Measurements from ENCODE around the gene ADM.

The ADM gene

DNA sequence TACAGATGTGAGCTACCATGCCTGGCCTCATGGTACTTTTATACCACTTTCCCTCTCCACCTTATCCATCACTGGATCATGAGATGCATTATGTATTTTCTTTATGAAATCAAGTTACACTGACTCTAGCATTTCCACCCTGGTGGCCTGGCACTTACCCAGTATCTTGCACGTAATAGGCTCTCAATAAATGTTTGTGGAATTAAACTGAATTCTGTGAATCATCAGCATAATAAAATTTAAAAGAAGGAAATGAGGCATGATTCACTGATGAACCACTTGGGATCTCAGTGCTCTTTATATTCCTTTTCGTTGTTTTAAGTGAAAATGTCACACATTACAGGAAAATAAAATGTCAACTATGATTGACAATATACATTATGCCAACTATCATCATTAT, 25.1 kb downstream of the ADM start:
- DNase-seq = no peak

DNA sequence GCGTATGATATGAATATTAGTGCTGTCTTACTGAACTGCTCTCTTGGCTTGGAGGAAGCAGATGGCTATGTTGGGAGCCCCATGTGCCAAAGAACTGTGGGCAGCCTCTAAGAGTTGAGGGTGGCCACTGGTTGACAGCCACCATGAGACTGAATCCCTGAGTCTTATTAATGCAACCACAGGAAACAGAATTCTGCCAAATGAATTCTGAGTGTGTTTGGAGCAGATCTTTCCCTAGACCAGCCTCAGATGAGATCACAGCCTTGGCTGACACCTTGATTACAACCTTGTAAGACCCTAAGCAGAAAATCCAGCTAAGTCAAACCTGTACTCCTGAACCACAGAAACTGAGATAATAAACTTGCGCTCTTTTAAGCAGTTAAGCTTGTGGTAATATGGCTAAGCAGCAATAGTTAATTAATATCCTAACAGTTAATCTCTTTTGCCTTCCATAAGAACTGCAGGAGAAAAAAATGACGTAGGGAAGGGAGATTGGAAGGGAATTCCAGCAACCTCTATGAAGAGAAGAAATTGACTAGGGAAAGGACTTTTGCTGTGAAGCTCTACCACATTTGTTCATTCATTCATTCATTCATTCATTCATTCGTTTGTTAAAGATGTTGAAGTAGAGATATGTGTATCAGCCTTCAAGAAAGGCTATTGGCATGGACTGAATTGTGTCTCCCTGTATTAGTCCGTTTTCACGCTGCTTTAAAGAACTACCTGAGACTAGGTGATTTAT, 26.8 kb downstream of the ADM start:
- no peak for DNase-seq

DNA sequence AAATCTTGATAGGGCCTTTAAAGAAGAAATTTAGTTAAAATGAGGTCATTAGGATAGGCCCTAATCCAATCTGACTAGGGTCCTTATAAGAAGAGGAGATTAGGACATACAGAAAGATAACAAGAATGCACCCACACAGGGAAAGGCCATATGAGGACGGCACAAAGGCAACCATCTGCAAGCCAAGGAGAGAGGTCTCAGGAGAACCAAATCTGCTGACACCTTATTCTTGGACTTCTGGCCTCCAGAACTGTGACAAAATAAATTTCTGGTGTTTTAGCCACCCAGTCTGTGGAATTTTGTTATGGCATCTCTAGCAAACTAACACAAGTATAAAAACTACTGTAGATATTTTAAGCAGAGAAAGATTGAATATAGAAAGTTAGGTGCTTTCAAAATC, 28.6 kb downstream of the ADM start:
- DNase-seq = no peak

DNA sequence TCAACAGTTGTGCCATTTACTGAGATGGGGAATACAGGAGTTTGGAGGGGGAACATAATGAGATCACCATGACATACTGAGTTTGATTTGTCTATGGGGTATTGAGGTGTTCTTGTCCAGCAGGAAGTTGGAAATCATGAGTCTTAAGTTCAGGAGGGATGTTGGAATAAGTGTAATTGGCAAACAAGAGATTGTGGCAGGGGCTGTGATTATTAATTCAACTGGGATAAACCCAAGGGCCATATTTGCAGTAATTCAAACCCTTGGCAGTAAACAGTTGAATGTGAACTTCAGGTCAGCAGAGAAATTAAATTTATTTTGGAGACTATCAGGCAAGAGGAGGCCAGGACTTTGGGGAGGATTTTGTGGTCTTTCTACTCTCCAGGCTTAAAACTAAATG, 33.4 kb downstream of the ADM start:
- no peak for DNase-seq

DNA sequence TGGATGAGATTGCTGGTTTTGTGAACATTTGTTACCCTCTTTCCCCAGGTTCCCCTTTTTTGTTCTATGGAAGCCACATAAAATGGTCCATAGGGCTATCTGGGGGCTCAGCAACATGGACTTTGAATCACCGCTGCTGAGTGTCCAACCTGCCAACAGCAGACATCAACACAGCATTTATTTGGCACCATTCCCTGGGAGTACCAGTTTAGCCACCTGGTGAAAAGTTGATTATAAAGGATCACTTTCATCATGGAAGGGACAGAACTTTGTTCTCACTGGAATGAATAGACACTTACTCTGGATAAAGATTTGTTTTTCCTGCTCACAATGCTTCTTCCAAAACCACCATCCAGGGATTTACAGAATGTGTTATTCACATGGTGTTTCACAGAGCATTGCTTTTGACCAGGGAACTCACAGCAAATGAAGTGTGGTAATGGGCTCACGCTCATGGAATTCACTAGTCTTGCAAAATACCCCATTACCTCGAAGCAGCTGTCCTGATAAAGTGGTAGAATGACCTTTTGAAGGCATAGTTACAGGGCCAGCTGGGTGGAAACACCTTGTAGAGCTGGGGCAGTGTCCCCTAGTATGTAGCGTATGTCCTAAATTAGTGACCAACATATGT, 43.9 kb downstream of the ADM start:
- no peak for DNase-seq

DNA sequence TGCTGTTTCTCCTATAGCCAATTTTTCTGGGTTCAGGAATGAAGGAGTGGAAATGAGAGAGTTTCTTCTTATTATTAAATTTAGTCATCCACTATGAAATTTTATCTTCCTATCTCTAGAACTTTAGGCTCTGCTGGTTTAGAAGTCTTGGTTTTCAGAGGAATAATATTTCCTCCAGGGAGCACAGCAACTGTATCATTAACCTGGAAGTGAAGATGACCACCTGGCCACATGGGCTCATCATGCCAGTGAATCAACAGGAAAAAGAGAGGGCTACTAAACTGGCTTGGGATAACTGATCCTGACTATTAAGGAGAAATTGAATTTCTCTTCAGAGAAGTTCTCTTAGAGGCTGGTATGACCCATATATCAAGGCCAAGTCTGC, 44.4 kb downstream of the ADM start:
- DNase-seq = no peak

DNA sequence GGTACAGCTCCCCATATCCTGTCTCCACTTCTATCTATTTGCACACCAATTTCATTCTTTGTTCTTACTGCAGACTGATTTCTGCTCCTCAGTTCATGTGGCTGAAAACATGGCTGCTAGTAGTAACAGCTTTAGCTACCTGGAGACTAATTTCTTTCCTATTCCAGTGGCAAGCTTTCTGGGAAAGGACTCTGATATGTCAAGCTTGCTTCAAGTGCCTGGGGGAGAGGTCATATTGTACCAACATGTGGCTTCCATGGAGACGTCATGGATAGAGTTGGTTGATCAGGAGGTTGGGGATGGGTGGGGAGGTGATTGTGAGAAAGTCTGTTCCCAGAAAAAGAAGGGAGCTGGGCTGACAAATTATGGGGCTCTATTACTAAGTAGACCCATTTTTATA, 44.9 kb downstream of the ADM start:
- no peak for DNase-seq

DNA sequence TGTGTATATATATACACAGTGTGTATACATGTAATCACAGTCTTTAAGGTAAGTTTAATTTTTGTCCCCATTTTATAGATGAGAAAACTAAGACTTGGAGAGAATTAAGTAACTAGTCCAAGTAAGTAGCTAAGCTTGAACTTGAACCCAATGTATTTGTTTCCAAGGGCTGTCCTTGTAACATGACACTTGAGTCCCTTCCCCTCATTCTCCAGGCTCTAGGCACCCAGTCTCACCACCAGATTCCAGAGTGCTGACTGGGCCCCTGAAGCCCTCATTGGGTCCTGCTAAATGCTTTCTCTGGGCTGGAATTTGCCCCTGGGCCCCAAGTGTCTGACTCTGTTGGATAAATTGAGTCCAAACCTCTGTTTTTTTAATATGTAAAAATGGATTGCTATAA, 45.5 kb downstream of the ADM start:
- no peak for DNase-seq

DNA sequence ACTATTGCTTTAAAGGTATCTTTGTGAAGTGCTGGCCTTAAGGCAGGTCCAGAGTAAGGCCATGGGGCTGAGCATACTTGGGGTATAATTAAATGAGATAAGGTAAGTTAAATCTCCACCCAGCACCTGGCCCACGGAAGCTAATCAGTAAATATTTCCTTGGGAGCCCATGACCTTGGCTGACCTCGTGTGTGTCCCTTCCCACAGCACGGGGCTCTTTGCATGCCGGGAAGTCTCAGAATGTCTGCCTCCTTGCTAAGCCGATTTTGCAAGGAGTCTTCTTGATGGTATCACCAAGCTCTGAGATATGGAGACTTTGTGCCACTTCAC, 46.5 kb downstream of the ADM start:
- DNase-seq = no peak

DNA sequence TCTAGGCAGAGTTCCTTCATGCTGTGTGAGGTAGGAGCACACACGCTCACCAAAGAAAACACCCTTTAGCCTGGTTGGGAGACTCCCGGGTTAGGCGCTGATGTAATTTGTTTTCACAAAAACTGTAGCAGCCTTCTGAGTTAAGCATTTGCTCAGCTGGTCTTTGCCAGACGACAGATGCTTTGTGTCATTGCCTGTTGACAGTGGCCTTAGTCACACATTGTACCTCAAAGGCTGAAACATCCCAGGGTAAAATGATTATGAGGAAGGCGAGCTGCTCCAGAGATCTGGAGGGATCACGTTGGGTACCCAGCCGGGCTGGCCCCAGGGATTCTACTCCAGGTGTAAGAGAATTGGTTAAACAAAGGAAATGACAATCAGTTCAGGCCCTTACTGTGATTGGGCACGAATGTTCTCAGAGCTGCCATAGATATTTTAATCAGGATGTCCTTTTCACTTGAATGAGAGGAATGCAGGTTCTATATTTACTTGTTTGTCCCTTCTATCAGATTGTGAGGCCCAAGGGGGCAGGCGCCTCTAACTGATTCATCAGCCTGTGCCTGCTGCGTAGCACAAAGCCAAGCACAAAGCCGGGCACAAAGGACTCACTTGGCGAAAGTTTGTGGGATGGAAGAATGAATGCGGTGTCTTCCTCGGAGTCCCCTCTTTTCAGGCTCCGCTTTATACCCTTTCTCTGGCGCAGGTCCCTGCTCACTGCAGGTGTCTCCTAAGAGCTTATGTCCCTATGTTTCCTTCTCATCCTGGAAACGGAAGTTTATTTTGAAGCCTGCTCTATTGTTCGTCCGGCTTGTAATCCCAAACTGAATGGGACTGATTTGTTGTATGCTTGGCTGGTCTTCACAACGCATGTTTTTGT, 47.1 kb downstream of the ADM start:
- no peak for DNase-seq

DNA sequence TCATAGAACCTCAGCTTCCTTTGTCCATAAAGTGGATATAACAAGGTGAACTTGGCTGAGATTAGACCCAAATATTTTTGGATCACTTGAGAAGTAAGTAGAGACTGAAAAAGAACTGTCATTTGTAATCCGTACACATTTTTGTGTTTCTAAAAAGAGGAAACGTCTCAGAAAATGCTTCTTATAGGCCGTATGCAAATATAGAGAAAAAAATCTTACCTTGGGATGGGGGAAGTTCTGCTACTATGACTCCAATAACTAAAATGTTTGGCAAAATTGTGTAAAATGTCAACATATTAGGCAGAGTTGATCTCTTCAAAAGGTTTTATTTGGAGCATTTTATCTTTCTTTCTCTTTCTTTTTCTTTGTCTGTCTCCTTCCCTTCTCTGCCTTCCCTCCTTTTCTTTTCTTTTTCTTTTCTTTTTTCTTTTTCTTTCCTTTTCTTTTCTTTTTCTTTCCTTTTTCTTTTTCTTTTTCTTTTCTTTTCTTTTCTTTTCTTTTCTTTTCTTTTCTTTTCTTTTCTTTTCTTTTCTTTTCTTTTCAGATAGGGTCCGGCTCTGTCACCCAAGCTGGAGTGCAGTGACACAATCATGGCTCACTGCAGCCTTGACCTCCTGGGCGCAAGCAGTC, 48.2 kb downstream of the ADM start:
- DNase-seq = no peak

DNA sequence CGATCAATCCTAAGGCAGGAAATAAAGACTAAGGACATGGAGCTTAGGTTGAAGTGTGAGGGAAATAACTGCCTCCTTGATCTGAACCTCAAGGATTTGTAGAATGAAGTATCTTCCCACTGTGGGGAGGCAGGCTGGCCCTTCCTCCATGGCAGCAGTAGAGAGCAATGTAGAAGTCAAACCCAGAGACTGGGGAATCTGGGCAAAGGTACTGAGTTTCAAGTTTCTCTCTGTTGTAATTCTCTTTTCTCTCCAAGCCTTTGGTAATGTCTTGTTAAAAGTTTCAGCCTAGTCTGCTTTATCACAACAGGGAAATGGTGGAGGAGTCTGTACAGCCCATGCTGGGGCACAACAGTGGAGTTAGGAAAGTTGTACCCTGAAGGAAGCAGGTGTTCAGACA, 49.5 kb downstream of the ADM start:
- no peak for DNase-seq

DNA sequence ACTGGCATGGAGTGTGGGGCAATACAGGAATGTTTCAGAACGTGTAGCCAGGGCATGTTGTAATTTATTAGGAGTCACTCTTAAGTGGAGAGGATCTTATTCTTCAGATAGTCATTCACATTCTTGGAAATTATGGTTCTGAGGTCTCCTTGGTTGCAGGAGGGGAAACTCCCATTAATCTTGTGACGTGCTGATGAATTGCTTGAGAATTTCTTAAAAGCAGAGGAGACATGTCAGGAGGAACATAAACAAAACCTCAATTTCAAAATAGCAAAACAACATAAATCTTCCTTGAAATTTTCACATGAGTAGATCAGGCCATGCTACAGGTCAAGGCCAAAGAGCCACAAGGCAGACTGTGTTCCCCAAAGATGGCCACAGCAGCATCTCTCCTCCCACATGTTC, 50.4 kb downstream of the ADM start:
- DNase-seq = no peak

DNA sequence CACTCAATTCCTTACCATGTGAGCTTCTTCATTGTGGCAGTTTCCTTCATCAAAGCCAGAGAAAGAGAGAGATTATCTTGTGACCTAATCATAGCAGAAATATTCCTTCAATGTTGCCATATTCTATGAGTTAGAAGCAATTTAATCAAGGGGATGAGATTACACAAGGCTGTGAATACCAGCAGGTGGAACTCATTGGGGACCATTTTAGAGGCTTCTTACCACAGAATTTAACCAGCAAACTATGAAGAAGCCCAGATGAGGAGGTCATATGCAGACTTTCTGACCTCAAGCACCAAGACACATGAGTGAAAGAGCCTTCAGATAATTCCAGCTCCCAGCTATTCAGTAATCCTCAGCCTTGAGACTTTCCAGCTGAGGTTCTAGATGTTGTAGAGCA, 51.3 kb downstream of the ADM start:
- no peak for DNase-seq
